ENCODE data around the gene AATF. TPM values are rescaled to one million over a fixed set of nuclear protein-coding genes. Genes with fewer than 3 reads are reported as not detected.

The AATF gene
- total and polyA plus RNA-seq, 4 donors = 20.9 to 43.3 (median 33.4) TPM

GRCh38 chr17:36975922-36976515, 27.3 kb downstream of the AATF start:
- no peaks in the 10 kb centered on the region for H3K4me1 ChIP-seq (ENCODE audit: control insufficient read depth, insufficient read depth, low read length)
- no peaks in the 10 kb centered on the region for H3K36me3 ChIP-seq (ENCODE audit: control insufficient read depth, insufficient read depth, low read length)
- WGBS (ENCODE audit: insufficient coverage) = no CpG with 5 or more reads among the region's 1 CpG
- DNase-seq (ENCODE audit: low read depth in 4 of 6, low spot score in 6 of 6) = no peak
- no peaks in the 10 kb centered on the region for H3K27me3 ChIP-seq (ENCODE audit: control insufficient read depth, insufficient read depth, low read length)
- H3K27ac ChIP-seq (ENCODE audit: low read depth, low read length) = no peak overlapping the region
- no peaks in the 10 kb centered on the region for H3K9me3 ChIP-seq (ENCODE audit: control insufficient read depth, insufficient read depth, low read length)
- H3K4me3 ChIP-seq (ENCODE audit: low read depth, low read length) = no peak overlapping the region

GRCh38 chr17:36977066-36977465, 28.3 kb downstream of the AATF start:
- Histone ChIP-seq H3K27me3 (ENCODE audit: control insufficient read depth, insufficient read depth, low read length) (no peaks in the 10 kb centered on the region), H3K36me3 (ENCODE audit: control insufficient read depth, insufficient read depth, low read length) (no peaks in the 10 kb centered on the region), H3K4me1 (ENCODE audit: control insufficient read depth, insufficient read depth, low read length) (no peaks in the 10 kb centered on the region), H3K4me3 (ENCODE audit: low read depth, low read length) (no peak overlapping the region), H3K9me3 (ENCODE audit: control insufficient read depth, insufficient read depth, low read length) (no peaks in the 10 kb centered on the region), H3K27ac (ENCODE audit: low read depth, low read length) (no peak overlapping the region)
- no peak for DNase-seq (ENCODE audit: low read depth in 4 of 6, low spot score in 6 of 6)
- 86% methylated on average over 1 of the region's 2 CpGs for WGBS (ENCODE audit: insufficient coverage)

GRCh38 chr17:36977568-36977967, 28.8 kb downstream of the AATF start:
- no peaks in the 10 kb centered on the region for H3K4me1 ChIP-seq (ENCODE audit: control insufficient read depth, insufficient read depth, low read length)
- H3K27ac ChIP-seq (ENCODE audit: low read depth, low read length) = peak overlapping the region; percentile 70
- H3K4me3 ChIP-seq (ENCODE audit: low read depth, low read length) = no peak overlapping the region
- H3K36me3 ChIP-seq (ENCODE audit: control insufficient read depth, insufficient read depth, low read length) = no peaks in the 10 kb centered on the region
- no peaks in the 10 kb centered on the region for H3K27me3 ChIP-seq (ENCODE audit: control insufficient read depth, insufficient read depth, low read length)
- WGBS (ENCODE audit: insufficient coverage) = no CpG with 5 or more reads among the region's 2 CpGs
- no peak for DNase-seq (ENCODE audit: low read depth in 4 of 6, low spot score in 6 of 6)
- no peaks in the 10 kb centered on the region for H3K9me3 ChIP-seq (ENCODE audit: control insufficient read depth, insufficient read depth, low read length)

GRCh38 chr17:36978810-36979564, 30.2 kb downstream of the AATF start:
- WGBS (ENCODE audit: insufficient coverage) = 30% methylated on average over 3 of the region's 11 CpGs
- peak overlapping the region; percentile 70 for H3K27ac ChIP-seq (ENCODE audit: low read depth, low read length)
- DNase-seq (ENCODE audit: low read depth in 4 of 6, low spot score in 6 of 6) = peak in 2 of 6 donors; percentile 21 to 76
- no peaks in the 10 kb centered on the region for H3K9me3 ChIP-seq (ENCODE audit: control insufficient read depth, insufficient read depth, low read length)
- H3K36me3 ChIP-seq (ENCODE audit: control insufficient read depth, insufficient read depth, low read length) = no peaks in the 10 kb centered on the region
- no peak overlapping the region for H3K4me3 ChIP-seq (ENCODE audit: low read depth, low read length)
- no peaks in the 10 kb centered on the region for H3K27me3 ChIP-seq (ENCODE audit: control insufficient read depth, insufficient read depth, low read length)
- no peaks in the 10 kb centered on the region for H3K4me1 ChIP-seq (ENCODE audit: control insufficient read depth, insufficient read depth, low read length)

GRCh38 chr17:36979565-36979941, 30.8 kb downstream of the AATF start:
- no peaks in the 10 kb centered on the region for H3K36me3 ChIP-seq (ENCODE audit: control insufficient read depth, insufficient read depth, low read length)
- H3K27me3 ChIP-seq (ENCODE audit: control insufficient read depth, insufficient read depth, low read length) = no peaks in the 10 kb centered on the region
- H3K4me1 ChIP-seq (ENCODE audit: control insufficient read depth, insufficient read depth, low read length) = no peaks in the 10 kb centered on the region
- H3K4me3 ChIP-seq (ENCODE audit: low read depth, low read length) = no peak overlapping the region
- peak overlapping the region; percentile 17 for H3K27ac ChIP-seq (ENCODE audit: low read depth, low read length)
- WGBS (ENCODE audit: insufficient coverage) = no CpG with 5 or more reads among the region's 4 CpGs
- no peak for DNase-seq (ENCODE audit: low read depth in 4 of 6, low spot score in 6 of 6)
- no peaks in the 10 kb centered on the region for H3K9me3 ChIP-seq (ENCODE audit: control insufficient read depth, insufficient read depth, low read length)

GRCh38 chr17:36980280-36980761, 31.6 kb downstream of the AATF start:
- Histone ChIP-seq H3K4me1 (ENCODE audit: control insufficient read depth, insufficient read depth, low read length) (no peaks in the 10 kb centered on the region), H3K36me3 (ENCODE audit: control insufficient read depth, insufficient read depth, low read length) (peaks cover 5% of the 10 kb centered on the region), H3K27ac (ENCODE audit: low read depth, low read length) (no peak overlapping the region), H3K4me3 (ENCODE audit: low read depth, low read length) (no peak overlapping the region), H3K9me3 (ENCODE audit: control insufficient read depth, insufficient read depth, low read length) (no peaks in the 10 kb centered on the region), H3K27me3 (ENCODE audit: control insufficient read depth, insufficient read depth, low read length) (no peaks in the 10 kb centered on the region)
- DNase-seq (ENCODE audit: low read depth in 4 of 6, low spot score in 6 of 6) = no peak
- 50% methylated on average over 1 of the region's 2 CpGs for WGBS (ENCODE audit: insufficient coverage)

GRCh38 chr17:36983618-36984017, 34.9 kb downstream of the AATF start:
- H3K36me3 ChIP-seq (ENCODE audit: control insufficient read depth, insufficient read depth, low read length) = peaks cover 12% of the 10 kb centered on the region
- no peaks in the 10 kb centered on the region for H3K9me3 ChIP-seq (ENCODE audit: control insufficient read depth, insufficient read depth, low read length)
- no peak overlapping the region for H3K27ac ChIP-seq (ENCODE audit: low read depth, low read length)
- no peak for DNase-seq (ENCODE audit: low read depth in 4 of 6, low spot score in 6 of 6)
- H3K4me3 ChIP-seq (ENCODE audit: low read depth, low read length) = no peak overlapping the region
- no peaks in the 10 kb centered on the region for H3K4me1 ChIP-seq (ENCODE audit: control insufficient read depth, insufficient read depth, low read length)
- no peaks in the 10 kb centered on the region for H3K27me3 ChIP-seq (ENCODE audit: control insufficient read depth, insufficient read depth, low read length)

DNA sequence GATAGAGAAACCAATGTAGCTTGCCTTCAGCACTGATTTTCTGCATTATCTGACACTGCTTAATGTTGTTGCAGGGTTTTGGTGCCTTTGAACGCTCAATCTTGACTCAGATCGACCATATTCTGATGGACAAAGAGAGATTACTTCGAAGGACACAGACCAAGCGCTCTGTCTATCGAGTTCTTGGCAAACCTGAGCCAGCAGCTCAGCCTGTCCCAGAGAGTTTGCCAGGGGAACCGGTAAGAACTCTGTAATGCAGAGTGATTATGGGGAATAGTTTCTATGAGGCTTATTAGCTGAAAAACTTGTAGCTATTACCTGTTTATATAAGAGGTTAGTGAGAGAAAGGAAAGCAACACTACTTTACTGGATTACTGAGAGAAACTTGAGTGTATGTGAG, 40.4 kb downstream of the AATF start:
- Histone ChIP-seq H3K27ac (ENCODE audit: low read depth, low read length) (no peak overlapping the region), H3K27me3 (ENCODE audit: control insufficient read depth, insufficient read depth, low read length) (no peaks in the 10 kb centered on the region), H3K9me3 (ENCODE audit: control insufficient read depth, insufficient read depth, low read length) (no peaks in the 10 kb centered on the region), H3K36me3 (ENCODE audit: control insufficient read depth, insufficient read depth, low read length) (peaks cover 12% of the 10 kb centered on the region), H3K4me3 (ENCODE audit: low read depth, low read length) (no peak overlapping the region), H3K4me1 (ENCODE audit: control insufficient read depth, insufficient read depth, low read length) (no peaks in the 10 kb centered on the region)
- DNase-seq (ENCODE audit: low read depth in 4 of 6, low spot score in 6 of 6) = no peak
- WGBS (ENCODE audit: insufficient coverage) = 92% methylated on average over 6 of the region's 6 CpGs

DNA sequence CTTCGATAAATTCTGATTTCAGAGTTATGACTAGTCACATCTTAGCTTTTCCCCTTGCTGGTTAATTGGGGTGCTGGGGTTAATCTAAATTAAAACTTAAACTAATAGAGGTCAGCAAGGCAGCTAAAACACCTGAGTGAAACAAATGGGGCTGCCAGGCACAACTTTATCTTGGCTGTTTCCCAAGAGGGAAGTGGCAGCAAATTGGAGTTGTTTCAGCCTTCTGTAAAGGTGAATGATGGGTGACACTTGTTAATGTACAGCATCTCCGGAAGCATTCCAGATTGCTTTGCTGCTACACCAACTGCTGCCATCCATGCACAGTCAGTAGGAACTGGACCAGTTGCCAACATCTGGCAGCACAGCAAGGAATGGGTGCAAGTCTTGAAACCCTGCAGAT, 43.9 kb downstream of the AATF start:
- H3K36me3 ChIP-seq (ENCODE audit: control insufficient read depth, insufficient read depth, low read length) = peaks cover 7% of the 10 kb centered on the region
- peak in 1 of 6 donors; percentile 78 for DNase-seq (ENCODE audit: low read depth in 4 of 6, low spot score in 6 of 6)
- H3K4me3 ChIP-seq (ENCODE audit: low read depth, low read length) = no peak overlapping the region
- H3K4me1 ChIP-seq (ENCODE audit: control insufficient read depth, insufficient read depth, low read length) = no peaks in the 10 kb centered on the region
- H3K9me3 ChIP-seq (ENCODE audit: control insufficient read depth, insufficient read depth, low read length) = no peaks in the 10 kb centered on the region
- H3K27me3 ChIP-seq (ENCODE audit: control insufficient read depth, insufficient read depth, low read length) = no peaks in the 10 kb centered on the region
- 50% methylated on average over 1 of the region's 2 CpGs for whole genome bisulfite sequencing (ENCODE audit: insufficient coverage)
- H3K27ac ChIP-seq (ENCODE audit: low read depth, low read length) = no peak overlapping the region

- Histone ChIP-seq H3K4me3 (ENCODE audit: low read depth, low read length) (no peak overlapping the region), H3K36me3 (ENCODE audit: control insufficient read depth, insufficient read depth, low read length) (peaks cover 4% of the 10 kb centered on the region), H3K27me3 (ENCODE audit: control insufficient read depth, insufficient read depth, low read length) (no peaks in the 10 kb centered on the region), H3K4me1 (ENCODE audit: control insufficient read depth, insufficient read depth, low read length) (no peaks in the 10 kb centered on the region), H3K9me3 (ENCODE audit: control insufficient read depth, insufficient read depth, low read length) (no peaks in the 10 kb centered on the region), H3K27ac (ENCODE audit: low read depth, low read length) (no peak overlapping the region)
- DNase-seq (ENCODE audit: low read depth in 4 of 6, low spot score in 6 of 6) = no peak
Observed at GRCh38 chr17:36993227-36993626, 44.5 kb downstream of the AATF start.

Measured in spinal cord (tissue), 10 donors.